HepG2 (cell line): ENCODE data around the gene TACC3. TPM values are rescaled to one million over a fixed set of nuclear protein-coding genes. Genes with fewer than 3 reads are reported as not detected.

ENCODE experiments used
- ARNTL ChIP-seq: sonication (generic); formaldehyde crosslinking; IDR thresholded peaks from 2 replicates; pipeline ENCODE4 v1.4.0; 2020; ENCODE audit warnings: mild to moderate bottlenecking, missing genetic modification reagents
- ATF5 ChIP-seq: sonication (generic); formaldehyde crosslinking; IDR thresholded peaks from 2 replicates; pipeline ENCODE4 v1.4.0; 2020; ENCODE audit warnings: mild to moderate bottlenecking, low read depth, missing genetic modification reagents
- CHD4 ChIP-seq: fragments of 200-600 bp; sonication (generic); IDR thresholded peaks from 2 replicates; pipeline ENCODE4 v1.7.0; 2017; ENCODE audit warnings: mild to moderate bottlenecking, low read length, borderline replicate concordance
- FOXK1 ChIP-seq: sonication (generic); formaldehyde crosslinking; IDR thresholded peaks from 2 replicates; pipeline ENCODE4 v1.4.0; 2020; ENCODE audit warnings: low read depth, missing genetic modification reagents, borderline replicate concordance
- GZF1 ChIP-seq: sonication (generic); formaldehyde crosslinking; IDR thresholded peaks from 2 replicates; pipeline ENCODE4 v1.5.1; 2020; ENCODE audit warnings: mild to moderate bottlenecking, missing genetic modification reagents
- NCOA1 ChIP-seq: sonication (generic); formaldehyde crosslinking; IDR thresholded peaks from 2 replicates; pipeline ENCODE4 v1.9.0; 2021; ENCODE audit warnings: missing genetic modification reagents
- TBX2 ChIP-seq: sonication (generic); formaldehyde crosslinking; IDR thresholded peaks from 2 replicates; pipeline ENCODE4 v1.5.0; 2020; ENCODE audit warnings: missing genetic modification reagents, mild to moderate bottlenecking, borderline replicate concordance
- ZBTB7A ChIP-seq: sonication (generic); formaldehyde crosslinking; IDR thresholded peaks from 2 replicates; pipeline ENCODE4 v1.8.0; 2022; ENCODE audit warnings: mild to moderate bottlenecking, missing genetic modification reagents
- ZNF224 ChIP-seq: sonication (generic); formaldehyde crosslinking; IDR thresholded peaks from 2 replicates; pipeline ENCODE4 v1.5.0; 2020; ENCODE audit warnings: mild to moderate bottlenecking, missing genetic modification reagents
- ZNF3 ChIP-seq: IDR thresholded peaks from 2 replicates; pipeline ENCODE4 v1.7.0; 2017; ENCODE audit warnings: inconsistent platforms
- ZNF619 ChIP-seq: sonication (generic); formaldehyde crosslinking; IDR thresholded peaks from 2 replicates; pipeline ENCODE4 v1.4.0; 2020; ENCODE audit warnings: mild to moderate bottlenecking, missing genetic modification reagents
- ZNF775 ChIP-seq: sonication (generic); formaldehyde crosslinking; IDR thresholded peaks from 2 replicates; pipeline ENCODE4 v1.4.0; 2020; ENCODE audit warnings: missing genetic modification reagents, mild to moderate bottlenecking, moderate library complexity, borderline replicate concordance
- ZSCAN5A ChIP-seq: sonication (generic); formaldehyde crosslinking; IDR thresholded peaks from 2 replicates; pipeline ENCODE4 v1.8.0; 2022; ENCODE audit warnings: mild to moderate bottlenecking, missing genetic modification reagents, borderline replicate concordance
- ZUFSP ChIP-seq: sonication (generic); formaldehyde crosslinking; IDR thresholded peaks from 2 replicates; pipeline ENCODE4 v1.9.0; 2021; ENCODE audit warnings: missing genetic modification reagents, mild to moderate bottlenecking, borderline replicate concordance
- polyA plus RNA-seq, 8 experiments: library from polyadenylated mRNA; depleted of rRNA in 3 of 8; stranded (reverse) in 7 of 8; unstranded in 1 of 8; fragments of >200 nt; fragmentation: Illumina TruSeq in 4 of 8; extraction: Trizol in 4 of 8; gene quantifications; 2 replicates each; pipeline versions ENCODE4 v1.2.1 to v1.2.3, GENCODE V29; 2011 to 2016; ENCODE audit warnings: low read depth in 4 of 8, missing spikeins in 1 of 8, mixed read lengths in 1 of 8; ENCODE audit not compliant: insufficient read depth in 1 of 8
- total RNA-seq, 5 experiments: library from RNA; depleted of rRNA; stranded (reverse); fragments of >200 nt; fragmentation: Illumina TruSeq; extraction: Trizol; gene quantifications; 2 replicates each; pipeline ENCODE4 v1.2.3, GENCODE V29; 2016; ENCODE audit warnings: low read depth in 1 of 5
- TF ChIP-seq, protein P1 (sequence below): sonication (generic); formaldehyde crosslinking; IDR thresholded peaks from 2 replicates; pipeline ENCODE4 v1.5.0; 2020; ENCODE audit warnings: mild to moderate bottlenecking, missing genetic modification reagents, borderline replicate concordance
- TF ChIP-seq, protein P2 (sequence below): sonication (generic); formaldehyde crosslinking; IDR thresholded peaks from 2 replicates; pipeline ENCODE4 v1.4.0; 2020; ENCODE audit warnings: missing genetic modification reagents, borderline replicate concordance
- TF ChIP-seq, protein P3 (sequence below): IDR thresholded peaks from 2 replicates; pipeline ENCODE4 v1.6.1; 2012; ENCODE audit warnings: low read depth, low read length, improper control_type of control experiment

Gene TACC3
- total and polyA plus RNA-seq, 2 of the 13 experiments (the other 11 are each of a cell fraction or from before 2014, with no cell fraction given), result 20.3 to 21.2 TPM

DNA sequence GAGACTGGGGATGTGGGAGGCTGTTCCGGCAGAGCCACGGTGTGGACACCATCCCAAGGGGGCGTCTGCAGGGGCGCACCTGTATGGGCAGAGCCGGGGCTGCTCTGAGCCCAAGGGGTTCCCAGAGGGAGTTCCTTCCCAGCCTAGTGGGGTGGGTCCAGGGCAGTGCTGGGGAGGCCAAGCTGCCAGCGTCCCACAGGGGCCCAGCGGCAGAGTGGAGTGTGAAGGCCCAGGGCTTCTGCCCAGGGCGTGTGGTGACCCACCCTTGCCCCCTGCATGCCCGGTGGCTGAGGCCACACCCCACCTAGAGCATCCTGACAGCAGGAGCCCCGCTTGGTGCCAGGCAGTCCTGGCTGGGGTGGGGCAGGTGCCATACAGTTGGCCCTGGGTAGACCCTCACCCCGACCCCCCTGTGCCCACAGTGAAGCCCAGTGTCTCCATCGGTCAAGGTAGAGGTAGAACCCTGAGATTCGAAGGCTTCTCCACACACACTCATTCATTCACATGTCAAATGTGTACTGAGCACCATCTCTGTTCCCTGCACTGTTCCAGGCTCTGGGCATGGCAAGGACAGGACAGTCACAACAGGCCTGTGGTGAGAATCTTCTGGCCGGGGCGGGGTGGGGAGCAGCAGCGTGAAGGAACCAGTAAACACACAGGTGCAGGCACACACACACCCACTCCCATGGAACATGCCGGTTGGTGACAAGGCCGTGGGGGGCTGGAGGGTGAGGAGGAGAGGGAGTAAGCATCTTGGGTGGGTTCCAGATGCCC is 29.2 kb downstream of the TACC3 start (continued):
- TF ChIP-seq ATF5 (CRISPR knock-in tag) (no peak), CHD4 (no peak), ZUFSP (CRISPR knock-in tag) (no peak), ZSCAN5A (CRISPR knock-in tag) (no peak), ZNF3 (peak; percentile 72; the same call in 1 of the 2 replicates), GZF1 (CRISPR knock-in tag) (no peak), TBX2 (CRISPR knock-in tag) (no peak), ZNF775 (CRISPR knock-in tag) (no peak), FOXK1 (CRISPR knock-in tag) (no peak), ZNF619 (CRISPR knock-in tag) (no peak), ARNTL (CRISPR knock-in tag) (0 out of 2 replicates have a peak, but pooled peaks have one; percentile 25), NCOA1 (no peak), ZNF224 (CRISPR knock-in tag) (no peak), ZBTB7A (no peak)
- TF ChIP-seq, protein P1, sequence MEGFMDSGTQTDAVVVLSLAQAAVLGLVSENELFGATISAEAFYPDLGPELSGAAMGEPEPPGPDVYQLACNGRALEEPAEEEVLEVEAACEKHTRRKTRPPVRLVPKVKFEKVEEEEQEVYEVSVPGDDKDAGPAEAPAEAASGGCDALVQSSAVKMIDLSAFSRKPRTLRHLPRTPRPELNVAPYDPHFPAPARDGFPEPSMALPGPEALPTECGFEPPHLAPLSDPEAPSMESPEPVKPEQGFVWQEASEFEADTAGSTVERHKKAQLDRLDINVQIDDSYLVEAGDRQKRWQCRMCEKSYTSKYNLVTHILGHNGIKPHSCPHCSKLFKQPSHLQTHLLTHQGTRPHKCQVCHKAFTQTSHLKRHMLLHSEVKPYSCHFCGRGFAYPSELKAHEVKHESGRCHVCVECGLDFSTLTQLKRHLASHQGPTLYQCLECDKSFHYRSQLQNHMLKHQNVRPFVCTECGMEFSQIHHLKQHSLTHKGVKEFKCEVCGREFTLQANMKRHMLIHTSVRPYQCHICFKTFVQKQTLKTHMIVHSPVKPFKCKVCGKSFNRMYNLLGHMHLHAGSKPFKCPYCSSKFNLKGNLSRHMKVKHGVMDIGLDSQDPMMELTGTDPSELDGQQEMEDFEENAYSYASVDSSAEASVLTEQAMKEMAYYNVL, result no peak
- TF ChIP-seq, protein P2, sequence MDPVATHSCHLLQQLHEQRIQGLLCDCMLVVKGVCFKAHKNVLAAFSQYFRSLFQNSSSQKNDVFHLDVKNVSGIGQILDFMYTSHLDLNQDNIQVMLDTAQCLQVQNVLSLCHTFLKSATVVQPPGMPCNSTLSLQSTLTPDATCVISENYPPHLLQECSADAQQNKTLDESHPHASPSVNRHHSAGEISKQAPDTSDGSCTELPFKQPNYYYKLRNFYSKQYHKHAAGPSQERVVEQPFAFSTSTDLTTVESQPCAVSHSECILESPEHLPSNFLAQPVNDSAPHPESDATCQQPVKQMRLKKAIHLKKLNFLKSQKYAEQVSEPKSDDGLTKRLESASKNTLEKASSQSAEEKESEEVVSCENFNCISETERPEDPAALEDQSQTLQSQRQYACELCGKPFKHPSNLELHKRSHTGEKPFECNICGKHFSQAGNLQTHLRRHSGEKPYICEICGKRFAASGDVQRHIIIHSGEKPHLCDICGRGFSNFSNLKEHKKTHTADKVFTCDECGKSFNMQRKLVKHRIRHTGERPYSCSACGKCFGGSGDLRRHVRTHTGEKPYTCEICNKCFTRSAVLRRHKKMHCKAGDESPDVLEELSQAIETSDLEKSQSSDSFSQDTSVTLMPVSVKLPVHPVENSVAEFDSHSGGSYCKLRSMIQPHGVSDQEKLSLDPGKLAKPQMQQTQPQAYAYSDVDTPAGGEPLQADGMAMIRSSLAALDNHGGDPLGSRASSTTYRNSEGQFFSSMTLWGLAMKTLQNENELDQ (CRISPR knock-in tag), result no peak
- TF ChIP-seq, protein P3, sequence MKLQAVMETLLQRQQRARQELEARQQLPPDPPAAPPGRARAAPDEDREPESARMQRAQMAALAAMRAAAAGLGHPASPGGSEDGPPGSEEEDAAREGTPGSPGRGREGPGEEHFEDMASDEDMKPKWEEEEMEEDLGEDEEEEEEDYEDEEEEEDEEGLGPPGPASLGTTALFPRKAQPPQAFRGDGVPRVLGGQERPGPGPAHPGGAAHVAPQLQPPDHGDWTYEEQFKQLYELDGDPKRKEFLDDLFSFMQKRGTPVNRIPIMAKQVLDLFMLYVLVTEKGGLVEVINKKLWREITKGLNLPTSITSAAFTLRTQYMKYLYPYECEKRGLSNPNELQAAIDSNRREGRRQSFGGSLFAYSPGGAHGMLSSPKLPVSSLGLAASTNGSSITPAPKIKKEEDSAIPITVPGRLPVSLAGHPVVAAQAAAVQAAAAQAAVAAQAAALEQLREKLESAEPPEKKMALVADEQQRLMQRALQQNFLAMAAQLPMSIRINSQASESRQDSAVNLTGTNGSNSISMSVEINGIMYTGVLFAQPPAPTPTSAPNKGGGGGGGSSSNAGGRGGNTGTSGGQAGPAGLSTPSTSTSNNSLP, result no peak
